Measurements from ENCODE around the gene TXK.

DNA sequence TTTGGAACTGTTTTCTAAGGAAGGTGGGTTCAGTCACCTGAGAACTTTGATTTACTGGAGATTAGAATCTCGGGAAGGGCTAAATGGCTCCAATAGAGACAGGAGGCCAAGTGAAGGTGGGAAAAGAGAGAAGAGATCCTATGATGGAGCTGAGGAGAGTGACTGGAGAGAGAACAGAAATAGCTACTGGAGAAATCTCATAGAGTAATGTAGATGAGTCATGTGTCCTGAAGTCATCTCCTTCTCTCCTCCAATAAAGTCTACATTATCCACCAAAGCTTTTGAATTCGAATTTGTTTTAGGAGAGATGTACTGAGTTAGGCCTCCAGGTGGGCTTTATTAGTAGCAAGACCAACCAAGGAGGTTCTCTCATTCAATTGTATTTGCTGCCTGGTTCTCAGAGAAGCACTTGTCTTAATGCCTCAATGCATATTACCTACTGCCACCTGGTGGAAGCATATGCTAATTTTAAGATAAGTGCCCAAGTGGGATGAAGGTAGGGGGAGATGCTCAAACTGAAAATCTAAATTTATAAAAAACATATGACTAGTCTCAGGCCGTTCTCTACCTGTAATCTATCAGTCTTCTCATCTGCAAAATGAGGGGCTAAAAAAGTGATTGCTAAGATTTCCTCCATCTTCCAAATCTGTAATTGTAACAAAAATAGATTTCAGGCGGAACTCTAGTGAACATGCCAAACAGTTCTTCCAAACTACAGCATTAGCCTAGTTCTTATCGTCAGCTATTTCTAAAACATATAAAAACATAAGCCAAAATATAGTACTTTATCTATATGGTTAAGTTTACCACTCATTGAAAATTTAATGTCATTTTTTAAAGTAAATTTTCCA, 24.4 kb downstream of the TXK start:
- TF ChIP-seq POLR2AphosphoS5 (IDR thresholded peaks at IDR 0.05; ENCODE audit: low read depth, low read length) = no peak
- TF ChIP-seq REST (IDR thresholded peaks at IDR 0.05; ENCODE audit: insufficient read depth in 1 of 2, low read depth in 2 of 2, low read length in 2 of 2) = no peak
- no peak for TF ChIP-seq SIN3A (IDR thresholded peaks at IDR 0.05; ENCODE audit: borderline replicate concordance, insufficient read depth, low read length)
- no peak for TF ChIP-seq TAF1 (IDR thresholded peaks at IDR 0.05; ENCODE audit: borderline replicate concordance, insufficient read depth, low read length)

Measured in PFSK-1 (cell line).